NCI-H1092 treated with DMSO at 0.1 percent for 48 hours (cell line): ENCODE results near the gene PAQR5.
"Not testable (repeated sequence)": the region's sequence is repeated elsewhere in the genome, so short reads cannot be mapped to it uniquely, and the experiment has no call there.

ENCODE experiments used
- DNase-seq: peaks from one replicate; lab custom pipeline; 2025; lab: John Stamatoyannopoulos, UW

Gene PAQR5

DNA sequence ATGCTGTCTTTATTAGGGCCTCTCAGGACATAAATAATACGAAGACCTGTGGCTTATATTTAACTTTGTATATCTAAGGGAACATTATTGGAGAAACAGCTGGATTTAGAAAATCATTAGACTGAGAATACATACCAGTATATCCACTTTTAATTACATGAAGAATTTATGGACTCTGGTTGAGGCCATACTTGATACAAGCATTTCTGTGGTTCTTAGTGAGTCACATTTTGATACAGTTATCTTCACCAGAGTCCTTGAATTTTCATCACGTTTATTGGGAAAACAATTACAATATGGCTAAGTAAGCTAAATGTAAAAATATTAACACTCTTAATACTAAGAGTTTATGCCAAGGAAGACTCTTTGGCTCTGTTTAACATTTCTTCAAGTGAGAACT lies 125.3 kb downstream of the PAQR5 start:
- DNase-seq: no peak

DNA sequence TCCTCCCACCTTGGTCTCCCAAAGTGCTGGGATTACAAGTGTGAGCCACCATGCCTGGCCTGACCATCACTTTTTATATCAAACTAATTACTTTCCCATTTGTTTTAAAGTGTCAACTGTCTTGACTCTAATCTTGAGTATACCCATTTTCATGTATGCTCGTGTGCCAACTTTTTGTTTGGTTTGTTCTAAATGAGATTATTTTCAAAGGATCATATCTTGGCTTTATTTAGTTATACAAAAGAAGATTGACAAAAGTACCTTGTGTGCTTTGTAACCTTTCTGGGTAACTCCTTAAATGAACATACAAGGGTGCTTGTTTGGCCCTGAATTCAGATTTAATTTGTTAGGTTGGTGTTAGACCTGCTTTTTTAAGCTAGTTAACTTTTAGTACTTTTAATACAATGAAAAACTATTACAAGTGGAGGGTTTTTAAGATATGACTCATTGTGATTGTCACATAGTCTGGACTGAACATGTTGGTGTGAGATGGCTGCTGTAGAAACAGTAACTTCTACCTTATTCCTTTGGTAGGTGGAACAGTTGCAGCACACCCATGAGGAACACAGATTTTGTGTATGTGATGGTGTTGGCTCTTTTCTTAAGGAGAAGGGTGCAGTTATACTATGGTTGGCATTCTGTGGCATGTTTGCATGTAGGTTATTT lies 126.2 kb downstream of the PAQR5 start:
- no peak for DNase-seq

GRCh38 chr15:69433831-69434230 lies 135.1 kb downstream of the PAQR5 start:
- DNase-seq: no peak

DNA sequence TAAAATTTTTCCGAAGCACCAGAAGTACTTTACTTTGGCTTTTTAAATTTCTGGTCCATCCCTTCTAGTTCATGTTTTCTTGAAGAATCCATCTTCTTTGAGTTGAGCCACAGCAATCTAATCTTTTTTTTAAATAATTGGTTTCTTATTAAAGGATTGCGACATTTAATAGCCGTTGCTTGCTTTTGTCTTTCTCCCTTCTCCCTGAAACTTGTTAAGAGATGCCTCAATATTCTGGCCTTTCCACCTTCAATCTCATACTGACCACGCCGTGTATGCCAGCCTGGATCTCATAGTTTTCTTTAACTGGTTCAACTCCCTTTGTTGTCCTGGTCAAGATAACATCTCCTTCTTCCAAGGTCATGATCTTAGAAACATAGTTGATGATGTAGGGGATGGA lies 135.5 kb downstream of the PAQR5 start:
- DNase-seq: no peak

DNA sequence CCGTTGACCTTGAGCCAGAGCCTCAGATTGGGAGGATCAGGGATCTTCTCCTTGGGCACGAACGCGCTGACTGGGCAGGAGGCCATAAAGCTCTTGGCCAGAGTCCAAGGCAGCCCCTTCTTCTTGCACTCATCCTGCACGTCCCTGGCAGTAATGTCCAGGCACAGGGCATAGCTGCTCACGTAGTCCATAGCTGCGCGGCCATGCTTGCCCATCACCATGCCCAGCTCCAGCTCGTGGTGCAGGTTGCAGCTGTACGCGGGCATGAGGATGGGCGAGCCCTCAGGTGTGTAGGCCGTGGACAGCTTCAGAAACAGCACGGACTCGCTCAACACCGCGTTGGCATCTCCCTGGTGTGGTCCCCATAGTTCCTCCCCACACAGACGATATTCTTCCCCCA lies 136.0 kb downstream of the PAQR5 start:
- DNase-seq: no peak

GRCh38 chr15:69435985-69436384 lies 137.3 kb downstream of the PAQR5 start:
- DNase-seq: no peak

DNA sequence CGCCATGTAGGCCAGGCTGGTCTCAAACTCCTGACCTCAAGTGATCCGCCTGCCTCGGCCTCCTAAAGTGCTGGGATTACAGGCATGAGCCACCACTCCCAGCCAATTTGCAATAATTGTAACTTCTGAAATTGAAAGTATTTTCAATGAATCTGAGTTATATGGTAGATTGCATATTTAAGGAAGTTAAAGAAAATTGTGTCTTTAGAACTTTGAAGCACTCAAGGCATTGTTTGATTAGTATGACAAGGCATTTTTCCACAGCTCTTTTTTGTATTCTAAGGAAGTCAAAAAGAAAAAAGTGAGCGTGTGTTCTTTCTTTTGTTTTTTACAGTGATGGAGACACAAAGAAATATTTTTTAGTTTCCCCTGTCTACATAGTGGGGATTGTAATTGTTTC lies 138.2 kb downstream of the PAQR5 start:
- no peak for DNase-seq

- no peak for DNase-seq
These were observed 140.9 kb downstream of the PAQR5 start for GRCh38 chr15:69439623-69440022.

DNA sequence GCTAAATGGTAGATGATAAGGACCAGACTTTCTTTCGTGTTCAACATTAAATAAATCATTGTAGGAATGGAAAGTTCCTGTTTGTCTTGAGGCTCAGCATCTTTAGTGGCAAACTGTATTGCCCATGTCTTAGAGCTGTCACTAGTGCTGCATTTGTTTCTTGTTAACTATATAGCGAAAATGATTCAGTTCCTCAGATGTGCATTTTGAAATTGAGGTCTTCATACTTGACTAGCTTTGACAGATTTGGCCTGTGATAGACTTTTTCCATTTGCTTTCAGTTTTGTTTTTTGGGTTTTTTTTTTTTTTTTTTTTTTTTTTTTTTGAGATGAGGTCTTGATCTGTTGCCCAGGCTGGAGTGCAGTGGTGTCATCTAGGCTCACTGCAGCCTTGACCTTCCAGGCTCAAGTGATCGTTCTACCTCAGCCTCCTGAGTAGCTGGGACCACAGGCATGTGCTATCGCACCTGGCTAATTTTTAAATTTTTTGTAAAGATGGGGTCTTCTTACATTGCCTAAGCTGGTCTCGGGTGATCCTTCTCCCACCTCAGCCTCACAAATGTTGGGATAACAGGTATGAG lies 144.4 kb downstream of the PAQR5 start:
- no peak for DNase-seq

- DNase-seq: no peak
These were observed 146.0 kb downstream of the PAQR5 start for GRCh38 chr15:69444686-69445085.

- no peak for DNase-seq
These were observed 148.2 kb downstream of the PAQR5 start for GRCh38 chr15:69446953-69447352.

DNA sequence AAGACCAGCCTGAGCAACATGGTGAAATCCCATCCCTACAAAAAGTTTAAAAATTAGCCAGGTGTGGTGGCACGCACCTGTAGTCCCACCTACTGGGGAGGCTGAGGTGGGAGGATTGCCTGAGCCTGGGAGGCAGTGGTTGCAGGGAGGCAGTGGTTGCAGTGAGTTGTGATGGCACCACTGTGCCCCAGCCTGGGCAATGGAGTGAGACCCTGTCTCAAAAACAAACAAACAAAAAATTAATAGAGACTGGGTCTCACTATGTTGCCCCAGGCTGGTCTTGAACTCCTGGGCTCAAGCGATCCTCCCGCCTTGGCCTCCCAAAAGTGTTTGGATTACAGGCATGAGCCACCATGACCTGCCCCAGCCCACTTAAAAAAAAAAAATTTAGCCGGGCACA lies 151.5 kb downstream of the PAQR5 start:
- DNase-seq: not testable (repeated sequence)

DNA sequence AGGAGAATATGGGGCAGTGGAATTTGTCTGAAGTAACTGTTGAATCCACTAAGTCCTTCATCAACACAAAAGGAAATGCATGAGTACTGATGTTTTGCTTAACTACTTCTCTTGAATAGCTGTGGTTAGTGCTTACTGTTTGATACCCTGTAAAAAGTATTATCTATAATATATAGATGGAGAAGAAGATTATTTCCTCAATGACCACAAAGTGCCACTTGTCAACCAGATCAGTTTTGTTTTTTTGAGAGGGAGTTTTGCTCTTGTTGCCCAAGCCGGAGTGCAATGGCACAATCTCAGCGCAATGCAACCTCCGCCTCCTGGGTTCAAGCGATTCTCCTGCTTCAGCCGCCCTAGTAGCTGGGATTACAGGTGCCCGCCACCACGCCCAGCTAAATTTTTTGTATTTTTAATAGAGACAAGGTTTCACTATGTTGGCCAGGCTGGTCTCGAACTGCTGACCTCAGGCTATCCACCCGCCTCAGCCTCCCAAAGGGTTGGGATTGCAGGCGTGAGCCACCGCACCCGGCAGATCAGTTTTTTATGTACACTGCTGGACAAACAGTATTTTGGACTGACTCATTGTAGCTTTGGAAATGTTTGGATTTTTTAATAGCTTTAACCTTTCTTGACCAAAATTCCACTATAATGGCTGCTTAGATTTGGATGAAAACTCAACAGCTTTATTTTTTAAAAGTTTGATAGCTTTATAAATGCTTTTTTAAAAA lies 152.4 kb downstream of the PAQR5 start:
- no peak for DNase-seq

- no peak for DNase-seq
These were observed 153.4 kb downstream of the PAQR5 start for GRCh38 chr15:69451951-69452691.

DNA sequence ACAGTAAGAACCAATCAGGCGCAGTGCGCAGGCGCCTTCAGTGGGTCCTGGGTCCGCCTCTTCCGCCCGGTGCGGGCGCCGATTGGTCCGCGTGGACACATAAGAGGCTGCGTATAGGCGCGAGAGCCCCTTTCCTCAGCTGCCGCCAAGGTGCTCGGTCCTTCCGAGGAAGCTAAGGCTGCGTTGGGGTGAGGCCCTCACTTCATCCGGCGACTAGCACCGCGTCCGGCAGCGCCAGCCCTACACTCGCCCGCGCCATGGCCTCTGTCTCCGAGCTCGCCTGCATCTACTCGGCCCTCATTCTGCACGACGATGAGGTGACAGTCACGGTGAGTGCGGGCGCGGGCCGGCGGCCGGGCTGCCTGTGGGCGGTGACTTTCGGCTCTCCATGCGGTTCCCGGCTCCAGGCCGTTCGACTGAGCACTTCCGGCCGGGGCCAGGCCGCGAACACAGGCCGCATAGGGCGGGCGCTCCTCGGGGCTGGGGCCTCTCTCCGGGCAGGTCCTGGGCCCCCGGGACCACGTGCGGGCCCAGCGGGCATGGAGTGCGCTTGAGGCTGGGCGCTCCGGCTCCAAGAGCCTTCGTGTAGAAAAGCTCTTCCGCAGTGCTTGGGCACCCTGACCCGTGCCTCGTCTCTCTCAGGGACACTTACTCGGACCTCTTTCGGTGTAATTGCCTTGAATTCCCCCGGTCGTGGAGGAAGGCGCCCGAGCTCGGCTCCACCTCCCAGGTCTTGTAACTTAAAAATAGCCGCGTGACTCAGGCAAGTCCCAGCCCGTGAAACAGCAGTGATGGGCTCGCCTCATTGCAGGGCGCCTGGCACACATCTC lies 154.2 kb downstream of the PAQR5 start, which contains the start of gene RPLP1:
TSS of gene RPLP1 (plus strand) at position 127 of the 830 bp plus-strand sequence. CDS start at position 258, 131 bp downstream.
- peak; percentile 87 for DNase-seq

DNA sequence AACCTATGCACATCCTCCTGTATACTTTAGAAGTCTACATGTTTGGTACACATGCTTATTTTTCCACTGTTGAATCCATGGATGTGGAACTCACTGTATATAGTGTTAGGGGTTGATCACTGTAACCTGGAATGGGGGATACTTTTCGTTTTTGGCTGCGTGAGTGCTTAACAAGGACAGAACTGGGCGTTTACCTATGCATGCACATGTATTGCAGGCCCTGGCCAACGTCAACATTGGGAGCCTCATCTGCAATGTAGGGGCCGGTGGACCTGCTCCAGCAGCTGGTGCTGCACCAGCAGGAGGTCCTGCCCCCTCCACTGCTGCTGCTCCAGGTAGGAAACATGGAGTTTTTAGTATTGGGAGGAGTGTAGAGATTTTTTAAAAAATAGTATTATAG lies 156.2 kb downstream of the PAQR5 start:
- DNase-seq: no peak

DNA sequence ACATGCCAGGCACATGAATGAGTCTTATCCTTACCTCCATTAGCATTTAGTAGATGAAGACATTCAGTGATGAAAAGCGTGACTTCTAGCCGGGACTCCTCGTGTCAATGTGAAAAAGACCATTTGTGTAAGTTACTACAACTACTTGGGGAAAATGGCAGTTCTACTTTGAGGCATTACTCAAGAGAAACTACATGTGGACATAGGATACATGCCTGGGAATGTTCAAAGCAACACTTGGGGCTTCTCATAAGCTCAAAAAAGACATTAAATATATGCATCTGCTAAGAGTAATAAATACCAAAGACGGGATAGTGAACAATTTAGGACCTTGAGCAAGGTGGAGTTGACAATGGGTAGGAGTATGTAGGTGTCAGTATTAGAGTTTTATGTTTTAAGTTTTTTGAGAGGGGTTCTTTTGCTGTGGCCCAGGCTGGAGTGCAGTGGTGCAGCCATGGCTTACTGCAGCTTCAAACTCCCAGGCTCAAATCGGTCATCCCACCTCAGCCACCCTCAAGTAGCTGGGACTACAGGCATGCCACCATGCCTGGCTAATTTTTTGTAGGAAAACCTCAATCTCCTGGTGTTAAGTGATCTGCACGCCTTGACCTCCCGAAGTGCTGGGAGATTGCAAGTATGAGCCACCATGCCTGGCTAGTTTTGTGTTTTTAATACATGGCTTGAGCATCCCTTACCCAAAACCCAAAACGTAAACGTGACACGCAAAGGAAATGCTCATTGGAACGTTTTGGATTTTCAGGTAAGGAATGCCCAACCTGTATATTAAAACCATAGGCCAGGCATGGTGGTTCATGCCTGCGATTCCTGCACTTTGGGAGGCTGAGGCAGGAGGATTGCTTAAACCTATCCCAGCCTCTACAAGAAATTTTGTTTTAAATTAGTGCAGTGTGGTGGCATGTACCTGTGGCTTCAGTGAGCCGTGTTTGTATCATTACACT lies 157.8 kb downstream of the PAQR5 start:
- DNase-seq: no peak
